SK-N-MC (cell line): Measurements from ENCODE around the gene OR4X1.

Source experiments
- EZH2 ChIP-seq: fragments of 200-600 bp; sonication (generic); IDR thresholded peaks from one replicate; pipeline ENCODE4 v1.6.1; 2017; ENCODE audit warnings: antibody characterized with exemption
- FOXP2 ChIP-seq: optimal IDR thresholded peaks from 2 replicates; pipeline ENCODE3; 2011; ENCODE audit warnings: mild to moderate bottlenecking, moderate library complexity; ENCODE audit not compliant: insufficient read depth; ENCODE audit errors: extremely low read length, control extremely low read depth
- POLR2AphosphoS5 ChIP-seq: IDR thresholded peaks from 2 replicates; pipeline ENCODE4 v1.6.1; 2012; ENCODE audit warnings: mild to moderate bottlenecking, low read depth, low read length, borderline replicate concordance

- TF ChIP-seq POLR2AphosphoS5 (no peak), EZH2 (no peak), FOXP2 (no peak)
Measured at GRCh38 chr11:48228761-48229160, 34.9 kb upstream of the OR4X1 start.
